WERI-Rb-1 (cell line): ENCODE results near the gene TNP1.

Source experiments
- DNase-seq: peaks from one replicate; pipeline ENCODE4 v3.0.0-alpha.2; 2020
- H3K27ac ChIP-seq: fragments of 250-450 bp; sonication (Bioruptor Pico); 2 replicates; pipeline ENCODE4 v1.5.1; 2020; ENCODE audit warnings: mild to moderate bottlenecking, moderate library complexity
- H3K27me3 ChIP-seq: fragments of 250-450 bp; sonication (Bioruptor Pico); 2 replicates; pipeline ENCODE4 v1.5.1; 2021; ENCODE audit warnings: mild to moderate bottlenecking, low read depth, moderate library complexity; ENCODE audit not compliant: insufficient read depth, severe bottlenecking
- H3K36me3 ChIP-seq: fragments of 250-450 bp; sonication (Bioruptor Pico); 2 replicates; pipeline ENCODE4 v1.5.1; 2020; ENCODE audit warnings: mild to moderate bottlenecking, moderate library complexity
- H3K4me3 ChIP-seq: 2 replicates; pipeline ENCODE4 v1.5.1; 2011; ENCODE audit warnings: low read depth, mild to moderate bottlenecking, control low read depth, low read length
- H3K9me3 ChIP-seq: fragments of 250-450 bp; sonication (Bioruptor Pico); 2 replicates; pipeline ENCODE4 v1.5.1; 2021; ENCODE audit warnings: mild to moderate bottlenecking, moderate library complexity; ENCODE audit not compliant: severe bottlenecking
- CTCF ChIP-seq: IDR thresholded peaks from 2 replicates; pipeline ENCODE4 v1.5.1; 2011; ENCODE audit warnings: low read depth, mild to moderate bottlenecking, control low read depth, inconsistent platforms, low read length

TNP1 gene

GRCh38 chr2:216863946-216864345, 4.1 kb upstream of the TNP1 start:
- Histone ChIP-seq H3K27me3 (no peaks in the 10 kb centered on the region), H3K36me3 (no peaks in the 10 kb centered on the region), H3K27ac (no peak overlapping the region), H3K9me3 (no peaks in the 10 kb centered on the region), H3K4me3 (no peak overlapping the region)
- TF ChIP-seq CTCF = no peak
- no peak for DNase-seq

GRCh38 chr2:216862628-216863398, 2.9 kb upstream of the TNP1 start:
- DNase-seq = no peak

GRCh38 chr2:216860426-216861137, 718 bp upstream of the TNP1 start:
- no peaks in the 10 kb centered on the region for H3K9me3 ChIP-seq
- H3K27me3 ChIP-seq = no peaks in the 10 kb centered on the region
- H3K27ac ChIP-seq = no peak overlapping the region
- no peak for TF ChIP-seq CTCF
- H3K36me3 ChIP-seq = no peaks in the 10 kb centered on the region
- no peak overlapping the region for H3K4me3 ChIP-seq
- no peak for DNase-seq

More at GRCh38 chr2:216862628-216863398, 2.9 kb upstream of the TNP1 start:
- Histone ChIP-seq H3K4me3 (no peak overlapping the region), H3K27me3 (no peaks in the 10 kb centered on the region), H3K9me3 (no peaks in the 10 kb centered on the region), H3K27ac (no peak overlapping the region), H3K36me3 (no peaks in the 10 kb centered on the region)
- no peak for TF ChIP-seq CTCF

GRCh38 chr2:216858312-216858711, 1.6 kb downstream of the TNP1 start:
- no peak overlapping the region for H3K4me3 ChIP-seq
- no peak for DNase-seq
- no peak overlapping the region for H3K27ac ChIP-seq
- H3K36me3 ChIP-seq = no peaks in the 10 kb centered on the region
- H3K27me3 ChIP-seq = no peaks in the 10 kb centered on the region
- no peaks in the 10 kb centered on the region for H3K9me3 ChIP-seq
- no peak for TF ChIP-seq CTCF

GRCh38 chr2:216857131-216857550, 2.7 kb downstream of the TNP1 start:
- DNase-seq = no peak
- Histone ChIP-seq H3K4me3 (no peak overlapping the region), H3K9me3 (no peaks in the 10 kb centered on the region), H3K27me3 (no peaks in the 10 kb centered on the region), H3K36me3 (no peaks in the 10 kb centered on the region), H3K27ac (no peak overlapping the region)
- no peak for TF ChIP-seq CTCF
